OCI-LY3 (cell line): ENCODE results near the gene AKR7A2.

Experiments used
- CTCF ChIP-seq: fragments of 200-600, 300-600 bp; sonication (generic); IDR thresholded peaks from 2 replicates; pipeline ENCODE4 v1.5.1; 2014; ENCODE audit warnings: antibody characterized with exemption, low read length, low read depth
- EZH2phosphoT487 ChIP-seq: fragments of 200-600 bp; shearing (Covaris generic); IDR thresholded peaks from 2 replicates; pipeline ENCODE4 v1.6.1; 2018; ENCODE audit warnings: antibody characterized with exemption, mixed run types, low read depth

- no peak for TF ChIP-seq CTCF
- no peak for TF ChIP-seq EZH2phosphoT487
These were observed 40.9 kb upstream of the AKR7A2 start for GRCh38 chr1:19352839-19353238.
